ENCODE data around the gene KCNG4.
"Not testable (repeated sequence)": the region's sequence is repeated elsewhere in the genome, so short reads cannot be mapped to it uniquely, and the experiment has no call there.

- not testable (repeated sequence) for TF ChIP-seq JUND (IDR thresholded peaks at IDR 0.05); CTCF (IDR thresholded peaks at IDR 0.05 in 2 of 3, conservative IDR thresholded peaks at IDR 0.05 in 1 of 3; ENCODE audit: borderline replicate concordance in 1 of 3, insufficient read depth in 1 of 3, low read depth in 2 of 3, low read length in 2 of 3); EZH2 (IDR thresholded peaks at IDR 0.05); POLR2A (IDR thresholded peaks at IDR 0.05; ENCODE audit: borderline replicate concordance, extremely low read depth, insufficient read depth, insufficient read length); ZNF274 (IDR thresholded peaks at IDR 0.05; ENCODE audit: low read depth, low read length); REST (IDR thresholded peaks at IDR 0.05; ENCODE audit: low read depth); SIN3A (IDR thresholded peaks at IDR 0.05; ENCODE audit: low read depth); MAX (IDR thresholded peaks at IDR 0.05); RAD21 (IDR thresholded peaks at IDR 0.05; ENCODE audit: low read depth)
These were observed 35.3 kb downstream of the KCNG4 start for GRCh38 chr16:84204551-84204950.

Data from HCT116 (cell line).